GM12865 (cell line): ENCODE measurements around the gene PRAMEF17.
A peak's percentile ranks its signal among the peaks of the same experiment; 100 is the strongest.
"Not testable (repeated sequence)": the region's sequence is repeated elsewhere in the genome, so short reads cannot be mapped to it uniquely, and the experiment has no call there.

ENCODE experiments used
- DNase-seq: peaks from one replicate; pipeline ENCODE4 v3.0.0; 2010; ENCODE audit warnings: low read depth
- H3K4me3 ChIP-seq: 2 replicates; pipeline ENCODE4 v1.5.1; 2011; ENCODE audit warnings: mild to moderate bottlenecking, low read depth, low read length, control low read depth
- TF ChIP-seq, protein P1 (sequence below): IDR thresholded peaks from 2 replicates; pipeline ENCODE4 v1.5.1; 2011; ENCODE audit warnings: low read length, control low read depth, low read depth, inconsistent platforms; ENCODE audit not compliant: insufficient read depth; ENCODE audit errors: missing control alignments

Gene PRAMEF17

DNA sequence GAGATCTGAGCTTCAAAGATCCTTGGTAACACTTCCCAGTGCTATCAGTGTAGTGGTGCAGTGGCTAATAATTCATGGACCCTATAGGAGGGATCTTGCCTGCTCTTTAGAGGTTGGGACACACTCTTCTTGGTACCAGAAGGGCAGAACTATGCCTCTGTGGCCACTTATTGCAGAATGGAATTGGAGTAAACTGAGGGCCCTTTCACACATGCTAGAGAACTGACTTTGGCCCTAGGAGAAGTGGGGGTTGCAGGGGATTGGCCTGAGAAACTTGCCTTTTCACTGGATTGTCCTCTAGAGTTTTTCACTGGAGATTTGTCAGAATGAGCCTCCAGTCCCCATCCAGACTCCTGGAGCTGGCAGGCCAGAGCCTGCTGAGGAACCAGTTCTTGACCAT, at the start of gene PRAMEF17:
Gene PRAMEF17, plus strand, starts transcription at position 301 of the 400 bp plus-strand sequence. Its CDS starts 26 bp downstream, at position 327.
- DNase-seq, H3K4me3 ChIP-seq: not testable (repeated sequence)

GRCh38 chr1:13342496-13342895, 46.9 kb upstream of the PRAMEF17 start:
- not testable (repeated sequence) for DNase-seq, H3K4me3 ChIP-seq

DNA sequence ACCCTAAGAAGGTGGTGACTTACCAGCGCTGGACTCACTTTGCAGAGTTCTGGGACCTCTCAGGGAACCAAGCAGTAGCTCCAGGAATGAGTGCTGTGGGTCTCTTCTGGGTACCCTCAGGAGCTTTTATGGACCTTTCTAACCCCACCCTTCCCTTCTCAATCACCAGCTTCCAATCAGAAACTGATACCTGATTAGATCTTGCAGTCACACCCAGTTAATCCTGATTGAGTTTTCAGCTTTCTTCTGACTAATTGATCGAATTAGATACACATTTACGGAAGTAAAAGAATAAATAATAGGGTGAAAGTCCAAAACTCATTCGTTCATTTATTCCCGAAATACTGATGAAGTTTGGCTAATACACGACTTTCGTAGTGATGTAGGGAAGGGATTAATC, 42.4 kb upstream of the PRAMEF17 start, which contains the start of gene PRAMEF14:
Gene PRAMEF14, minus strand, starts transcription at position 101 of the 400 bp plus-strand sequence. CDS start 1,820 bp downstream, outside the sequence.
- not testable (repeated sequence) for H3K4me3 ChIP-seq, DNase-seq

DNA sequence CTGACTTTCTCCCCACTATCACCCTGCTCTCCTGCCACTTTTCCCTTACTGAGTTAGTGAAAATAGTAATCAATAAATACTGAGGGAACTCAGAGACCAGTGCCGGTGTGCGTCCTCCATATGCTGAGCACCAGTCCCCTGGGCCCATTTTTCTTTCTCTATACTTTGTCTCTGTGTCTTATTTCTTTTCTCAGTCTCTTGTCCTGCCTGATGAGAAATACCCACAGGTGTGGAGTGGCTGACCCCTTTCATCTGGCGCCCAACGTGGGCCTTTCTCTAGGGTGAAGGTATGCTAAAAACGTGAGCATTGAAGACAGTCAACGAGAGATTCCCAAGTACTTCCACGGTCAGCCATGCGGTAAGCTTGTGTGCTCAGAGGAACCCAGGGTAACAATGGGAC, 36.0 kb upstream of the PRAMEF17 start:
- DNase-seq = not testable (repeated sequence)

GRCh38 chr1:13354475-13354874, 35.0 kb upstream of the PRAMEF17 start:
- DNase-seq = not testable (repeated sequence)

More for the DNA sequence above, 36.0 kb upstream of the PRAMEF17 start:
- H3K4me3 ChIP-seq = not testable (repeated sequence)

DNA sequence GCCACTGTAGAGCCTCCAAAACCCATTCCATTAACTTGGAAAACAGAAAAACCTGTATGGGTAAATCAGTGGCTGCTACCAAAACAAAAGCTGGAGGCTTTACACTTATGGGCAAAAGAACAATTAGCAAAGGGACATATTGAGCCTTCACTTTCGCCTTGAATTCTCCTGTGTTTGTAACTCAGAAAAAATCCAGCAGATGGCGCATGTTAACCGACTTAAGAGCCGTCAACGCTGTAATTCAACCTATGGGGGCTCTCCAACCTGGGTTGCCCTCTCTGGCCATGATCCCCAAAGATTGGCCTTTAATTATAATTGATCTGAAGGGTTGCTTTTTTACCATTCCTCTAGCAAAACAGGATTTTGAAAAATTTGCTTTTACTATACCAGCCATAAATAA, 32.7 kb upstream of the PRAMEF17 start:
- peak; percentile 73 for DNase-seq
- not testable (repeated sequence) for H3K4me3 ChIP-seq
- TF ChIP-seq, protein P1, sequence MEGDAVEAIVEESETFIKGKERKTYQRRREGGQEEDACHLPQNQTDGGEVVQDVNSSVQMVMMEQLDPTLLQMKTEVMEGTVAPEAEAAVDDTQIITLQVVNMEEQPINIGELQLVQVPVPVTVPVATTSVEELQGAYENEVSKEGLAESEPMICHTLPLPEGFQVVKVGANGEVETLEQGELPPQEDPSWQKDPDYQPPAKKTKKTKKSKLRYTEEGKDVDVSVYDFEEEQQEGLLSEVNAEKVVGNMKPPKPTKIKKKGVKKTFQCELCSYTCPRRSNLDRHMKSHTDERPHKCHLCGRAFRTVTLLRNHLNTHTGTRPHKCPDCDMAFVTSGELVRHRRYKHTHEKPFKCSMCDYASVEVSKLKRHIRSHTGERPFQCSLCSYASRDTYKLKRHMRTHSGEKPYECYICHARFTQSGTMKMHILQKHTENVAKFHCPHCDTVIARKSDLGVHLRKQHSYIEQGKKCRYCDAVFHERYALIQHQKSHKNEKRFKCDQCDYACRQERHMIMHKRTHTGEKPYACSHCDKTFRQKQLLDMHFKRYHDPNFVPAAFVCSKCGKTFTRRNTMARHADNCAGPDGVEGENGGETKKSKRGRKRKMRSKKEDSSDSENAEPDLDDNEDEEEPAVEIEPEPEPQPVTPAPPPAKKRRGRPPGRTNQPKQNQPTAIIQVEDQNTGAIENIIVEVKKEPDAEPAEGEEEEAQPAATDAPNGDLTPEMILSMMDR = peak; percentile 37

More at GRCh38 chr1:13354475-13354874, 35.0 kb upstream of the PRAMEF17 start:
- H3K4me3 ChIP-seq = not testable (repeated sequence)

DNA sequence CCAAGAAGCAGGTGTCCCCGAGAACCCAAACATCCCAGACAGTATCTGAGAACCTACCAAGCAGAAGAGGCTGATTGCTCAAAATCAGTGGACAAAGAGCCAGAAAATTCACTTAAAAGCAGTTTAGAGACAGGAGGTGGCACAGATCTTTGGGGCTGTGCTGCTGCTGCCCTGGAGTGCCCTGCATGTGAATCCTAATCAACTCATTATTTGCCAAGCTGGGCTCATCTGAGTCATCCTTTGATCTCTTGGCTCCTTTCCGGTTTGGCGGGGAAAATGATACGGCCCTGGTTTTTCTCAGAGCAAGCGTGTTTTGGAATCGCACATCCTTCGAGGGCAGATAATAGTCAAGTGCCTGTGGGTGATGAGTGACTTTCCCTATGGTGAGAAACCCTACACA, 27.1 kb upstream of the PRAMEF17 start:
- H3K4me3 ChIP-seq, DNase-seq: not testable (repeated sequence)

DNA sequence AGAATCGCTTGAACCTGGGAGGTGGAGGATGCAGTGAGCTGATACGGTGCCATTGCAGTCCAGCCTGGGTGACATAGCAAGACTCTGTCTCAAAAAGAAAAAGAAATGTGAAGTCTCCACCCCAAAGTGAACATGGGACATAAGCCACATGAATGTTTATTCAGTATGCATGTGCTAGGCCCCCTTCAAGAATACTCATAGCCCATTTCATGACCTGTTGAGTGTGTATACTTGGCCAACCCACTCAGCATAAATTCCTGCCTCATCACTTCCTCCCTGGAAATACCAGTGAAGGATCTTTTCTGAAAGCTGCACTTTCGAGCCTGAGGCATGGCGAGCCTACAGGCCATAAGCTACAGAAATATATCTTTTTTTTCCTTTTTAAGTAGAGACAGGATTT, 24.5 kb upstream of the PRAMEF17 start:
- DNase-seq, H3K4me3 ChIP-seq: not testable (repeated sequence)

DNA sequence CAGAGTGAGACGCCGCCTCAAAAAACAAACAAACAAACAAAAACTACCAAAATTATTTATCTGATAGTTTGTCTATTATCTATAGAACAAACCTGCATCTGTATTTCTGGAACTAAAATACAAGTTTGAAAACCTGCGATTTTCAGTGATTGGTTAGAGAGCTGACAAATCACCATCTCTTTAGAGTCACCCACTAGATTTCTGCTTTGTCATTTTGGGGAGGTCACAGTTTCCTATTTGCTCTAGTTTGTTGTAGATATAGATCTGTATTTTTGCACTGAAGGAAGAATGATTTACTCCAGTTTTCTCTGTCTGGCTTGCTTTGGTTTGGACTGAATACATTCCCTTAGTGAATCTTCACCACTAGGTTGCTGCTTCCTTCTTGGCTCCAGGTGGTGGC, 22.9 kb upstream of the PRAMEF17 start:
- DNase-seq, H3K4me3 ChIP-seq: not testable (repeated sequence)

GRCh38 chr1:13368544-13368943, 20.9 kb upstream of the PRAMEF17 start:
- TF ChIP-seq, protein P1 = peak; percentile 20
- H3K4me3 ChIP-seq = not testable (repeated sequence)
- peak; percentile 5 for DNase-seq

GRCh38 chr1:13378983-13379382, 10.4 kb upstream of the PRAMEF17 start:
- DNase-seq, H3K4me3 ChIP-seq: not testable (repeated sequence)

DNA sequence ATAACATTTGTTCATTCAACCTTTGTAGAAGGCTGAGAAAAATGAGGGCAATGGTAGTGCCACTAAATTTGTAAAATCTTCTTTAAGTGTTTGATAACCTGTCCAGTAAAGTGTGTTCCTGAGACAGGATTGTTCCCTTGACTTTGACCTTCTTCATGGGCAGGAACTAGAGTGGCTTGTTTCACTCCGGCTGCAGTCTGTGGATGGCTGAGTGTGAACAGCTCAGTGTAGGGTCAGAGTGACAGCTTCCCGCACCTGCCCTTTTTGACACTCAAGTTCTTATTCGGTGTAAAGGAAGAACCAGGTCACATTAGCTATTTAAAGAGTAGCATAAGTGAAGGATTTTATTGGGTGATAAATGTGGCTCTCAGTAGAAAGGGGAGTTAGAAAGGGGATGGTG, 9.1 kb upstream of the PRAMEF17 start:
- DNase-seq, H3K4me3 ChIP-seq: not testable (repeated sequence)

GRCh38 chr1:13393004-13393403, 3.6 kb downstream of the PRAMEF17 start:
- not testable (repeated sequence) for H3K4me3 ChIP-seq, DNase-seq

DNA sequence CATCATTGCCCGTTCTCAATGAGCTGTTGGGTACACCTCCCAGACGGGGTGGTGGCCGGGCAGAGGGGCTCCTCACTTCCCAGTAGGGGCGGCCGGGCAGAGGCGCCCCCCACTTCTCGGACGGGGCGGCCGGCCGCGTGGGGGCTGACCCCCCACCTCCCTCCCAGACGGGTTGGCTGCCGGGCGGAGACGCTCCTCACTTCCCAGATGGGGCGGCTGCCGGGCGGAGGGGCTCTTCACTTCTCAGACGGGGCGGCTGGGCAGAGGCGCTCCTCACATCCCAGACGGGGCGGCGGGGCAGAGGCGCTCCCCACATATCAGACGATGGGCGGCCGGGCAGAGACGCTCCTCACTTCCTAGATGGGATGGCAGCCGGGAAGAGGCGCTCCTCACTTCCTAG, 5.3 kb downstream of the PRAMEF17 start:
- H3K4me3 ChIP-seq = not testable (repeated sequence)

DNA sequence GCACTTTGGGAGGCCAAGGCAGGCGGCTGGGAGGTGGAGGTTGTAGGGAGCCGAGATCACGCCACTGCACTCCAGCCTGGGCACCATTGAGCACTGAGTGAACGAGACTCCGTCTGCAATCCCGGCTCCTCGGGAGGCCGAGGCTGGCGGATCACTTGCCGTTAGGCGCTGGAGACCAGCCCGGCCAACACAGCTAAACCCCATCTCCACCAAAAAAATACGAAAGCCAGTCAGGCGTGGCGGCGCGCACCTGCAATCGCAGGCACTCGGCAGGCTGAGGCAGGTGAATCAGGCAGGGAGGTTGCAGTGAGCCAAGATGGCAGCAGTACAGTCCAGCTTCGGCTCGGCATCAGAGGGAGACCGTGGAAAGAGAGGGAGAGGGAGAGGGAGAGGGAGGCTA, 5.9 kb downstream of the PRAMEF17 start:
- not testable (repeated sequence) for H3K4me3 ChIP-seq, DNase-seq

More for the DNA sequence above, 5.3 kb downstream of the PRAMEF17 start:
- DNase-seq = not testable (repeated sequence)
